PC-3 (cell line): Measurements from ENCODE around the gene MCRIP1. TPM values are rescaled to one million over a fixed set of nuclear protein-coding genes. Genes with fewer than 3 reads are reported as not detected.

ENCODE experiments used
- ATAC-seq: fragments of 200-7000 bp; cut with Tn5 transposase; 2 replicates; pipeline ENCODE4 v1.9.1; 2020; ENCODE audit warnings: mild to moderate bottlenecking, moderate library complexity
- BruUV-seq: library from RNA; stranded (reverse); fragments of 400-500 nt; replicated peaks from 2 replicates; lab custom pipeline; 2021; lab: Mats Ljungman, UMichigan
- CTCF ChIA-PET: fragments of 300-600 bp; sonication (Branson Sonifier 250); formaldehyde crosslinking; loops from one replicate; lab custom pipeline; 2022; ENCODE audit warnings: antibody characterized with exemption; lab: Charles Lee
- POLR2A ChIA-PET: fragments of 300-600 bp; sonication (Branson Sonifier 250); formaldehyde crosslinking; loops from one replicate; lab custom pipeline; 2022; ENCODE audit warnings: antibody characterized with exemption; ENCODE audit not compliant: unreplicated experiment; lab: Charles Lee
- DNase-seq: peaks from one replicate; pipeline ENCODE4 v3.0.0-alpha.2; 2015
- H2AFZ ChIP-seq: fragments of 300-600 bp; sonication (generic); 2 replicates; pipeline ENCODE4 v1.6.0; 2016; ENCODE audit warnings: antibody characterized with exemption, low read length
- H3F3A ChIP-seq: fragments of 300-600 bp; sonication (generic); one replicate; pipeline ENCODE4 v1.6.0; 2017; ENCODE audit warnings: antibody characterized with exemption, low read length, control low read depth, mild to moderate bottlenecking; ENCODE audit not compliant: unreplicated experiment
- H3K27ac ChIP-seq: fragments of 300-600 bp; sonication (generic); 2 replicates; pipeline ENCODE4 v1.5.1; 2016; ENCODE audit warnings: mild to moderate bottlenecking, low read length
- H3K27me3 ChIP-seq: fragments of 300-600 bp; sonication (generic); 2 replicates; pipeline ENCODE4 v1.6.1; 2016; ENCODE audit warnings: low read length, mixed read lengths
- H3K36me3 ChIP-seq: fragments of 300-600 bp; sonication (generic); 2 replicates; pipeline ENCODE4 v1.6.1; 2016; ENCODE audit warnings: low read depth, mixed run types, low read length, mixed read lengths
- H3K4me1 ChIP-seq: fragments of 300-600 bp; sonication (generic); 2 replicates; pipeline ENCODE4 v1.5.1; 2016; ENCODE audit warnings: low read length; ENCODE audit not compliant: insufficient read depth
- H3K4me2 ChIP-seq: fragments of 300-600 bp; sonication (generic); 2 replicates; pipeline ENCODE4 v1.6.0; 2016; ENCODE audit warnings: low read length
- H3K4me3 ChIP-seq: fragments of 300-600 bp; sonication (generic); 2 replicates; pipeline ENCODE4 v1.5.1; 2016; ENCODE audit warnings: mild to moderate bottlenecking, low read length, mixed read lengths
- H3K79me2 ChIP-seq: fragments of 300-600 bp; sonication (generic); 2 replicates; pipeline ENCODE4 v1.6.1; 2017; ENCODE audit warnings: low read length, mixed read lengths
- H3K9ac ChIP-seq: fragments of 300-600 bp; sonication (generic); 2 replicates; pipeline ENCODE4 v1.6.0; 2016; ENCODE audit warnings: mild to moderate bottlenecking, low read length
- H3K9me2 ChIP-seq: fragments of 300-600 bp; sonication (generic); replicated peaks from 2 replicates; pipeline ENCODE4 v1.6.1; 2016; ENCODE audit warnings: mixed run types, low read length, mixed read lengths
- H3K9me3 ChIP-seq: fragments of 300-600 bp; sonication (generic); 2 replicates; pipeline ENCODE4 v1.6.1; 2016; ENCODE audit warnings: low read length, mixed read lengths
- H4K20me1 ChIP-seq: fragments of 300-600 bp; sonication (generic); 2 replicates; pipeline ENCODE4 v1.6.1; 2016; ENCODE audit warnings: low read length, mixed read lengths
- CTCF ChIP-seq: fragments of 300-600 bp; sonication (generic); conservative IDR thresholded peaks from 2 replicates; pipeline ENCODE4 v1.5.1; 2017; ENCODE audit warnings: antibody characterized with exemption, low read depth, mild to moderate bottlenecking, low read length
- EZH2 ChIP-seq: fragments of 300-600 bp; sonication (generic); IDR thresholded peaks from one replicate; pipeline ENCODE4 v1.6.1; 2017; ENCODE audit warnings: antibody characterized with exemption, mild to moderate bottlenecking, low read length; ENCODE audit not compliant: unreplicated experiment
- EZH2phosphoT487 ChIP-seq: fragments of 300-600 bp; sonication (generic); IDR thresholded peaks from 2 replicates; pipeline ENCODE4 v1.6.1; 2018; ENCODE audit warnings: mild to moderate bottlenecking, antibody characterized with exemption, low read length, borderline replicate concordance
- intact Hi-C: fragments of 100-400 bp; cut with micrococcal nuclease; formaldehyde crosslinking; loops from 2 replicates; pipeline ENCODE4 v1.9.0; 2023
- total RNA-seq: library from RNA; depleted of rRNA; stranded (reverse); fragments of >200 nt; gene quantifications from 2 replicates; pipeline ENCODE4 v1.2.3, GENCODE V29; 2014

Gene MCRIP1
- total RNA-seq, 1 experiment from 2014 or later, result 90.9 TPM

DNA sequence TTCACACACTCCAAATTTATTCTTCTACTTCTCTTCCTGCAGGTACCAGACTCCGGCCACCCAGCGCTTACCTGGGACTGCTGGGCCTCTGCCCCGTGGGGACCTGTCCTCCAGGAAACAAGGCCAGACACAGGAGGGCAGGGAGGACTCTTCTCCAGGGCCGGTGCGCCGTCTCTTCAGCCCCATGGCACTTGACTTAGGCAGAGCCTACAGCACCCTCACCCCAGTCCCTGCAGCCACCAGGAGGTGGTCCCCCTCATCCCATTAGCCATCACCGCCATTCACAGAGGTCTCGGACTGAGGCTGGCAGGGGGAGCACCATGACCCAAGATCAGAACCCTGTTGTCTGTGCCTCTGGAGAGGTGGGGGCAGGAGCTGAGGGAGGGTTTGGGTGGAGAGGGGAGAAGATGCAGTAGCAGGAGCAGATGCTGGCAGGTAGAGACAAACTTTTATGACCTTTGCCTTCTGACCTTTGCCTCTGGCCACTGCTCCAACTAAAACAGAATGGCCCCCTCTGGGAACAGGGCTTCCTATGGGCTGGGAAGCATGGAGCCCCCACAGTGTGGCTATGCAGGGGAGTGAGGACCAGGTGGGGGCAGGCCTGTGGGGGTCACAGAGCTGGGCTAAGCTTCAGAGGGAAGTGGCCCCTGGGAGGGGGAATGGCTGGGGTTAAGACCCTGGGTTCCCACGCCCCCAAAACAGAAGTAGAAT lies 30.9 kb downstream of the MCRIP1 start:
- Histone ChIP-seq H3K79me2 (no peaks in the 10 kb centered on the region), H3K4me3 (no peak overlapping the region), H3F3A (no peaks in the 10 kb centered on the region), H3K27ac (no peak overlapping the region), H3K4me2 (no peak overlapping the region), H3K9me3 (no peaks in the 10 kb centered on the region), H3K36me3 (no peaks in the 10 kb centered on the region), H3K9me2 (no peaks in the 10 kb centered on the region), H3K27me3 (peaks cover 46% of the 10 kb centered on the region), H3K4me1 (no peaks in the 10 kb centered on the region), H3K9ac (no peak overlapping the region), H2AFZ (no peak overlapping the region), H4K20me1 (no peaks in the 10 kb centered on the region)
- no TSS peak for BruUV-seq
- DNase-seq (no peak), ATAC-seq (no peak)
- TF ChIP-seq CTCF (no peak), EZH2 (no peak), EZH2phosphoT487 (no peak)
- ChIA-PET CTCF (no interaction called here), POLR2A (no interaction called here)
- intact Hi-C loops, result no loop called here

DNA sequence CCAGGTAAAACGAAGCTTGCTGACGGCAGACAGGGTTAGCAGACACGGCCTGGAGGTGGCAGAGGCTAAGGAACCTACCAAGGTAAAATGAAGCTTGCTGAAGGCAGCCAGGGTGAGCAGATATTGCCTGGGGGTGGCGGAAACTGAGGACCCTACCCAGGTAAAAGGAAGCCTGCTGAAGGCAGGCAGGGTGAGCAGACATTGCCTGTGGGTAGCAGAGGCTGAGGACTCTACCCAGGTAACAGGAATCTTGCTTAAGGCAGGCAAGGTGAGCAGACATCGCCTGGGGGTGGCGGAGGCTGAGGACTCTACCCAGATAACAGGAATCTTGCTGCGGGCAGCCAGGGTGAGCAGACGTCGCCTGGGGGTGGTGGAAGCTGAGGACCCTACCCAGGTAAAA lies 31.8 kb downstream of the MCRIP1 start:
- no TSS peak for BruUV-seq
- no peaks in the 10 kb centered on the region for H3K79me2 ChIP-seq
- H2AFZ ChIP-seq, result no peak overlapping the region
- H3K4me3 ChIP-seq, result no peak overlapping the region
- no peaks in the 10 kb centered on the region for H4K20me1 ChIP-seq
- no peaks in the 10 kb centered on the region for H3K9me3 ChIP-seq
- H3K4me1 ChIP-seq, result no peaks in the 10 kb centered on the region
- intact Hi-C loops, result no loop called here
- H3K4me2 ChIP-seq, result no peak overlapping the region
- H3K36me3 ChIP-seq, result no peaks in the 10 kb centered on the region
- ChIA-PET CTCF (no interaction called here), POLR2A (no interaction called here)
- no peak for ATAC-seq
- no peaks in the 10 kb centered on the region for H3K9me2 ChIP-seq
- TF ChIP-seq EZH2, result no peak
- TF ChIP-seq EZH2phosphoT487, result no peak
- TF ChIP-seq CTCF, result no peak
- H3K27me3 ChIP-seq, result peaks cover 38% of the 10 kb centered on the region
- no peaks in the 10 kb centered on the region for H3F3A ChIP-seq
- H3K27ac ChIP-seq, result no peak overlapping the region
- no peak overlapping the region for H3K9ac ChIP-seq
- DNase-seq, result no peak

DNA sequence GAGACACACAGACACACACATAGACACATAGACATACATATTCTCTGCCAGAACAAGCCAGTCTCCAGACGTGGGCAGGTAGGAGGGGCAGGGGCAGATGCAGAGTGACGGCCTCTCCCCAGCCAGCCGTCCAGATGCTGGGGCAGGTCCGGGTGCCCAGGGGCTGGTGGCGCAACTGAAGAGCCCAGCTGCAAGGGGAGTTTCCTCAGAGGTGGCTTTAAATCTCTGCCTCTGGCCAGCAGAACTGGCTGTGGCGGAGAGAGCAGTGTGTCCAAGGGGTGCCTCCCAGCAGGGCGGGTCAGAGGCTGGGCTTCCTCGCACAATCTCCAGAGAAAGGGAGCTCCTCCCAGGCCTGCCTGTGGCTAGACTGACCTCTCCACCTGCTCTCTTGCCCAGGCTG lies 38.6 kb downstream of the MCRIP1 start:
- Histone ChIP-seq H3K9me3 (no peaks in the 10 kb centered on the region), H3F3A (no peaks in the 10 kb centered on the region), H3K36me3 (no peaks in the 10 kb centered on the region), H3K4me2 (no peak overlapping the region), H3K4me1 (no peaks in the 10 kb centered on the region), H3K27me3 (no peaks in the 10 kb centered on the region), H3K9ac (no peak overlapping the region), H4K20me1 (no peaks in the 10 kb centered on the region), H3K4me3 (no peak overlapping the region), H3K79me2 (no peaks in the 10 kb centered on the region), H2AFZ (no peak overlapping the region), H3K9me2 (no peaks in the 10 kb centered on the region), H3K27ac (no peak overlapping the region)
- POLR2A ChIA-PET, result no interaction called here
- DNase-seq, result peak; percentile 20
- TF ChIP-seq CTCF (no peak), EZH2 (no peak), EZH2phosphoT487 (no peak)
- peak; percentile 67 for ATAC-seq
- no TSS peak for BruUV-seq
- CTCF ChIA-PET, result interaction anchor here (0.5 kb wide), 1 partner anchor 54 kb away, joined by 3 read pairs; no protein-coding TSS in a partner anchor
- intact Hi-C loops, result no loop called here
